GM19395 (cell line): ENCODE measurements around the gene TFF2.

Experiments
- ATAC-seq: cut with Tn5 transposase; IDR thresholded peaks from one replicate; pipeline ENCODE4 v1.9.1; 2021; ENCODE audit warnings: mild to moderate bottlenecking, moderate library complexity; ENCODE audit not compliant: unreplicated experiment

The TFF2 gene

GRCh38 chr21:42321231-42321630 is 29.6 kb downstream of the TFF2 start:
- no peak for ATAC-seq

DNA sequence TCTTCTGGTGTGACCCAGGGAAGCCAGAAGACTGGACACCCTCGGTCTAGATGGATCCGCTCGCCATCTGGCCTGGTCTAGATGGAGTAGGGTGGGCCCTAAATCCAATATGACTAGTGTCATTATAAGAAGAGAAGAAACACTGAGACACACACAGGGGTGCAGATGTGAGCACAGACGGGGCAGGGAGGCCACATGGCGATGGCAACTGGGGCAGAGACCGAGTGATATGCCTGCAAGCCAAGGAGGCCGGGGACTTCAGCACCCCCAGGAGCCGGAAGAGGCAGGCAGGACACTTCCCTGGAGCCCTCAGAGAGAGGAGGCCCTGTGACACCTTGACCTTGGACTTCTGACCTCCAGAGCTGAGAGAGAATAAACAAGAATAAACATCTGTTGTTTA is 30.0 kb downstream of the TFF2 start:
- ATAC-seq = no peak

- ATAC-seq = no peak
Observed at GRCh38 chr21:42319851-42320572, 30.8 kb downstream of the TFF2 start.

DNA sequence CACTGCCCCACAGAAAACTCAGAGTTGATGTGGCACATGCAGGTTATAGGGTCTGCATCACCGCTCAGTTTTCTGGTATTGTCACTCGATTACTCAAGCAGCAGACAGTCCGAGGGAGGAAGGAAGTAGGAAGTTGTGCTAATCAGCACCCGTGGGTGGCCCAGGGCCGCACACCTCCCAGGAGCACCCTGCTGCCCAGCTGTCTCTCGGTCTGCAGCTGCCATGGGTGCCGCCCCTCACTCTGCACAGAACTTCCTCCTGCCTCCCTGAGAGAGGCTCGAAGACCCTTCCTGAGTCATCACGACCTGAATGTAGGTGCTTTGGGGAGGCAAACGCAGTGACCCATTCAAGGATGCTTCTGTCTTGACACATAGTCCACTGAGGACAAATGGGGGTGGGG is 31.4 kb downstream of the TFF2 start:
- ATAC-seq = no peak

GRCh38 chr21:42317826-42318746 is 32.7 kb downstream of the TFF2 start:
- no peak for ATAC-seq

DNA sequence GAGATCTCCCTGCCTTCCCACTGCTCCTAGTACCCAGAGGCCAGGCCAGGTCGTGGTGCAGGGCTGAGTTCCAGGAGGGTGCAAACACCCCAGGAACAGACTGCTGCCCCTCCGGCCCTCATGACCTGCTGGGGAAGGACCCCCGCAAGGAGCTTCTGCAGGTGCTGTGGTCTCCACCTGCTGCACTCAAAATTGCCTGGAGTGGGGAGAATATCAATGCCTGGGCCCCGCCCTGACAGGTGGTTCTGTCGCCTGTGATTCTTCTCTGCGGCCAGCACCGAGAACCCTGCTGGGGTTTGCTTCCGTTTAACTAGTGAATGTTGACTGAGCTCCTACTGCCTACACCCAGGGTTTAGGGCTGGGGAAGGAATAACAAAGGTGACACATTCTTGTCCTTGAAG is 33.5 kb downstream of the TFF2 start:
- no peak for ATAC-seq

- no peak for ATAC-seq
Observed at GRCh38 chr21:42316891-42317290, 33.9 kb downstream of the TFF2 start.

GRCh38 chr21:42315296-42315891 is 35.4 kb downstream of the TFF2 start, which contains the start of gene TFF3:
Gene TFF3 (minus strand): TSS chr21:42315409. CDS start chr21:42315374, 35 bp downstream.
- ATAC-seq = no peak

GRCh38 chr21:42314616-42315295 is 36.0 kb downstream of the TFF2 start:
- ATAC-seq = no peak

GRCh38 chr21:42313501-42313969 is 37.3 kb downstream of the TFF2 start:
- no peak for ATAC-seq

DNA sequence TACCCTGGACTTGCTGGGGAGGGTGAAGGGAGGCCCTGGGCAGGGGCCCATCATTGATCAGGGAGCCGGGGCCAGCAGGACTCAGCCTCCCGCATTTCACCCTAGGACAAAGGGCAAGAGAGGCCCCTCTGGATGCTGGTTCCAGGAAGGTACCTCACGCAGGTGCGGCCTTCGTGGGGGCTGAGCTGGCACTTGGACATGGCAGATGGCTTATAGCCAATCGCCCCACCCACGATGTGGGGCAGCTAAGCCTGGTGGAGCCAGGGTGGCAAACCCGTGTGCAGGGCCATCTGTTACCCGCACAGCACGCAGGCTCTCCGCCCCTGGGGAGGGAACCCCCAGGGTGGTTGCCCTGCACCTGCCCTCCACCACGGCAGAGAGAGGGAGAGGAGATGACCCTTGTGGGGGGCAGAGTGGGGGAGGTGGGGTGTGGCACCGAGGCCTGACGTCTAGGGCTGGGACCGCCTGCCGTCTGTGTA is 38.1 kb downstream of the TFF2 start:
- ATAC-seq = no peak

GRCh38 chr21:42311816-42312625 is 38.8 kb downstream of the TFF2 start:
- ATAC-seq = no peak

DNA sequence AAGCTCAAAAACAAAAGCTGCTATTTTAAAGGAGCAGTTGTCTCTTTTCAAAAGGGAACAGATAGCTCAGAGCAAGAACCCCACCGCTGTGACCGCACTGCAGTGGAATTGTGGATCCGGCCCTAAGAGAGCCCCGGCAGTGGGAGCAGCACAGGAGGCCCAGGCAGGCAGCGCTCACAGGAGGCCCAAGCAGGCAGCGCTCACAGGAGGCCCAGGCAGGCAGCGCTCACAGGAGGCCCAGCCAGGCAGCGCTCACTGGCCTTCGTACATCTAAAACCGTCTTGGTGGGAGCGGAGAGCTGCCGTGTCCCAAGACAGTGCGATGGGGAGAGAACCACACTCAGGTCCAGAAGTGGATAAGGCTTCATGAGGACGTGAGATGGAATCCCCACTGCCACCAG is 39.6 kb downstream of the TFF2 start:
- ATAC-seq = no peak

GRCh38 chr21:42310411-42311001 is 40.3 kb downstream of the TFF2 start:
- ATAC-seq = no peak

- no peak for ATAC-seq
Observed at GRCh38 chr21:42309753-42310213, 41.0 kb downstream of the TFF2 start.

- ATAC-seq = no peak
Observed at GRCh38 chr21:42308914-42309752, 41.7 kb downstream of the TFF2 start.

DNA sequence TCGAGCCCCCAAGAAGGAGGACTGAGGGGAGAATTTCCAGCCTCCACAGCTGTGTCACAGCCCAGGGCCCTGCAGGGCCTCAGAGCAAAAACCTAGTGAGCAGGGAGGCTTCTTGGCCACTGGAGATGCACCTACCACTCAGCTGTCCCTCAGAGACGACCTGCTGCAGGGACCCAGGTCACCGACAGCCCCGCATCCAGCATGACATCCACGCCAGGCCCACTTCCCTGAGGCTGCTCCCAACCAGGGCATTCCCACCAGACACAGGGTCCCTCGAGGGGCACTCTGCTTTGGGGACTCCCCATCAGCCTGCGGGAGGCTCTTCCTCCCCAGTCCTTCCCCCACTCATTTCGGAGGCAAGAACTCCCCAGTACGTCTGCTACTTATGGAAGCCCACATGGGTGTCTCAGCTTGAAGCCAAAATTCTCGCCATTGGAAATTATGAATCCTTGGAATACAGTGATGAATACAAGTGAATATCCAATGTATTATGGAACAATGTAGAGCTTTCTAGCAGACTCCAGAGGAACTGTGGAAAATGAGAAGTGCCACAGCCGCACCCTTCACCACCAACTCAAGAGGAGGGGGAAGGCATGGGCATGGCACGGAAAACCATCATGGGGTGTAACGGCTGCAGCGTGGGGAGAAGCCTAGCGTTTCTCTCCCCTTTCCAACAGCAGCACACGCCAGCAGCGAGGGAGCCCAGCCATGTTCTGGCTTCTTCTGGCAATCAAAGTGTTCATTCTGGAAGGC is 42.5 kb downstream of the TFF2 start:
- ATAC-seq = no peak

- no peak for ATAC-seq
Observed at GRCh38 chr21:42307106-42307505, 43.7 kb downstream of the TFF2 start.
